Prostate gland (tissue), 2 donors: Measurements from ENCODE around the gene KLHL26. TPM values are rescaled to one million over a fixed set of nuclear protein-coding genes. Genes with fewer than 3 reads are reported as not detected.

Experiments used
- DNase-seq: peaks from one replicate; pipeline ENCODE4 v3.0.0-alpha.2; 2019; ENCODE audit warnings: low spot score
- H3K27ac ChIP-seq, 2 donors: fragments of 200-600 bp; sonication (generic); 2 replicates each; pipeline ENCODE4 v1.5.1; 2017 to 2019
- H3K27me3 ChIP-seq: fragments of 200-600 bp; sonication (generic); replicated peaks from 2 replicates; pipeline ENCODE4 v1.5.1; 2019; ENCODE audit not compliant: insufficient read depth
- H3K36me3 ChIP-seq, 2 donors: fragments of 200-600 bp; sonication (generic); 1 replicate in 1 of 2; 2 replicates in 1 of 2; pipeline versions ENCODE4 v1.5.1 to v1.8.1; 2017 to 2019
- H3K4me1 ChIP-seq: fragments of 200-600 bp; sonication (generic); replicated peaks from 2 replicates; pipeline ENCODE4 v1.5.1; 2019
- H3K4me3 ChIP-seq, 2 donors: fragments of 200-600 bp; sonication (generic); 2 replicates each; pipeline ENCODE4 v1.5.1; 2017 to 2019
- H3K9me3 ChIP-seq: fragments of 200-600 bp; sonication (generic); 2 replicates; pipeline ENCODE4 v1.5.1; 2017
- POLR2A ChIP-seq: fragments of 450-650 bp; IDR thresholded peaks from one replicate; pipeline ENCODE4 v1.6.1; 2016; ENCODE audit warnings: antibody characterized with exemption, mild to moderate bottlenecking
- POLR2AphosphoS5 ChIP-seq: sonication (generic); formaldehyde crosslinking; IDR thresholded peaks from one replicate; pipeline ENCODE4 v1.6.1; 2017; ENCODE audit warnings: antibody characterized with exemption
- WGBS: methylation state at CpG from one replicate; pipeline ENCODE4 v1.1.5; 2018; 5-methylcytosine and 5-hydroxymethylcytosine counted together
- intact Hi-C: fragments of 100-400 bp; cut with DNase I; formaldehyde crosslinking; loops from one replicate; pipeline ENCODE4 v1.14.2; 2022
- total RNA-seq, 2 donors: library from RNA; depleted of rRNA; stranded (reverse); fragments of >200 nt; gene quantifications; one replicate each; pipeline ENCODE4 v1.1.0, GENCODE V29; 2016
- TF ChIP-seq, protein P1 (sequence below), 4 experiments: fragments of 200-600 bp in 2 of 4; fragments of 450-650 bp in 2 of 4; sonication (generic) in 2 of 4; IDR thresholded peaks; 1 replicate in 3 of 4; 2 replicates in 1 of 4; pipeline ENCODE4 v1.5.1; 2016 to 2019; ENCODE audit warnings: antibody characterized with exemption in 4 of 4, mild to moderate bottlenecking in 2 of 4, moderate library complexity in 2 of 4

Gene KLHL26
- total RNA-seq, 2 donors from 2014 or later: 9.1 to 18.4 TPM

DNA sequence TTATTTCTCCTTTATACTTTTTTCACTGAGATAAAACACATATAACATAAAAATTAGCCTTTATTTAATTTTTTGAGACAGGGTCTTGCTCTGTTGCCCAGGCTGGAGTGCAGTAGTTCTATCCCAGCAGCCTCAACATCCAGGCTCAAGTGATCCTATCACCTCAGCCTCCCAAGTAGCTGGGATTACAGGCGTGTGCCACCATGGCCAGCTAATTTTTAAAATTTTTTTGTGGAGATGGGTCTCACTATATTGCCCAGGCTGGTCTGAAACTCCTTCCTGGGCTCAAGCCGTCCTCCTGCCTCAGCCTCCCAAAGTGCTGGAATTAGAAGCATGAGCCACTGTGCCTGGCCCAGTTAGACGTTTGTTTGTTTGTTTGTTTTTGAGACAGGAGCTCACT is 75.1 kb downstream of the KLHL26 start:
- WGBS: 91% methylated on average over 3 of the region's 3 CpGs

DNA sequence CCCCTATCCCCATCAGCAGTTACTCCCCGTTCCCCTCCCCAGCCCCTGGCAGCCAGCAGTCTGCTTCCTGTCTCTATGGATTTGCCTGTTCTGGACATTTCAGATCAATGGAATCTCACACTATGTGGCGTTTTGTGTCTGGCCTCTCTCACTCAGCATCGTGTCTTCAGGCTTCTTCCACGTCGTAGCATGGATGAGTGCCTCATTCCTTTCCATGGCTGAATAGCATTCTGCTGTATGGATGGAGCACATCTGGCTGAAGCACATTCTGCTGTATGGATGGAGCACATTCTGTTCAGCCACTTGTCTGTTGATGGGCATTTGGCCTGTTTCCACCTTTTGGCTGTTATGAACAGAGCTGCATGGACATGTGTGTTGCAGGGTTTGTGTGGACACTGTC is 76.2 kb downstream of the KLHL26 start:
- Histone ChIP-seq H3K27me3 (no peaks in the 10 kb centered on the region), H3K4me3 (no peak overlapping the region), H3K36me3 (no peaks in the 10 kb centered on the region), H3K9me3 (no peaks in the 10 kb centered on the region), H3K27ac (no peak overlapping the region), H3K4me1 (no peaks in the 10 kb centered on the region)
- TF ChIP-seq, protein P1, sequence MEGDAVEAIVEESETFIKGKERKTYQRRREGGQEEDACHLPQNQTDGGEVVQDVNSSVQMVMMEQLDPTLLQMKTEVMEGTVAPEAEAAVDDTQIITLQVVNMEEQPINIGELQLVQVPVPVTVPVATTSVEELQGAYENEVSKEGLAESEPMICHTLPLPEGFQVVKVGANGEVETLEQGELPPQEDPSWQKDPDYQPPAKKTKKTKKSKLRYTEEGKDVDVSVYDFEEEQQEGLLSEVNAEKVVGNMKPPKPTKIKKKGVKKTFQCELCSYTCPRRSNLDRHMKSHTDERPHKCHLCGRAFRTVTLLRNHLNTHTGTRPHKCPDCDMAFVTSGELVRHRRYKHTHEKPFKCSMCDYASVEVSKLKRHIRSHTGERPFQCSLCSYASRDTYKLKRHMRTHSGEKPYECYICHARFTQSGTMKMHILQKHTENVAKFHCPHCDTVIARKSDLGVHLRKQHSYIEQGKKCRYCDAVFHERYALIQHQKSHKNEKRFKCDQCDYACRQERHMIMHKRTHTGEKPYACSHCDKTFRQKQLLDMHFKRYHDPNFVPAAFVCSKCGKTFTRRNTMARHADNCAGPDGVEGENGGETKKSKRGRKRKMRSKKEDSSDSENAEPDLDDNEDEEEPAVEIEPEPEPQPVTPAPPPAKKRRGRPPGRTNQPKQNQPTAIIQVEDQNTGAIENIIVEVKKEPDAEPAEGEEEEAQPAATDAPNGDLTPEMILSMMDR (IDR thresholded peaks at IDR 0.05): no peak
- no peak for TF ChIP-seq POLR2AphosphoS5
- no peak for TF ChIP-seq POLR2A
- intact Hi-C loops: no loop called here
- no peak for DNase-seq
- 57% methylated on average over 5 of the region's 5 CpGs for WGBS

More for the DNA sequence above, 75.1 kb downstream of the KLHL26 start:
- Histone ChIP-seq H3K27ac (no peak overlapping the region), H3K27me3 (no peaks in the 10 kb centered on the region), H3K9me3 (no peaks in the 10 kb centered on the region), H3K4me1 (no peaks in the 10 kb centered on the region), H3K36me3 (no peaks in the 10 kb centered on the region), H3K4me3 (no peak overlapping the region)
- intact Hi-C loops: no loop called here
- TF ChIP-seq, protein P1 (IDR thresholded peaks at IDR 0.05): no peak
- TF ChIP-seq POLR2A: no peak
- TF ChIP-seq POLR2AphosphoS5: no peak
- DNase-seq: no peak

DNA sequence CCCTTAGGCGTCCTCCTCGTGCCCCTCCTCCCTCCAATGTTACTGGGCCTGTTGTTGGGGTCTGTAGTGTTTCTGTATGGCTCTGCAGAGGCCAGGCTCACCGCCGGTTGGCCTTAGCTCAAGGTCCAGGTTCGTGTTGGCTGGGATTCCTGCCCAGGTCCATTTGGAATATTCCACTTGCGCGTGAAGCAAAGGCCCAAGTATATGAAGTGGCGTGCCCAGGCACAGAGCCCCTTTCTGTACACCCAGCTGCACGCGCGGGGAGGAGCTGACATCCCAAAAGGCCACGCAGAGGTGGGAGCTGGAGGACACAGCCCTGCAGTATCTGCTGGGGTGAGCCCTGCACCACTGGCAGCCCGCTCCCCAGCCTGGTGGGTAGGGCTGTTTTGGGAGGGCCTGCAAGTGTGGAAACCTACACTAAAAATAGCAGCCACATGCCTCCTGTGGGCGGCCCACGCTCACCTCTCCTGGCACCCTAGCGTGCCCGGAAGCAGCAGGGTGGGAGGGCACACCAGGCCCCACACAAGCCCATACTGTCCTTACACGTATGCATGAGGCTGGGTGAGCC is 76.8 kb downstream of the KLHL26 start:
- H3K27ac ChIP-seq: no peak overlapping the region
- no peak for TF ChIP-seq POLR2AphosphoS5
- TF ChIP-seq, protein P1 (IDR thresholded peaks at IDR 0.05): no peak
- no peak for TF ChIP-seq POLR2A
- H3K4me1 ChIP-seq: no peaks in the 10 kb centered on the region
- no peaks in the 10 kb centered on the region for H3K9me3 ChIP-seq
- no peak overlapping the region for H3K4me3 ChIP-seq
- no peaks in the 10 kb centered on the region for H3K27me3 ChIP-seq
- no peak for DNase-seq
- intact Hi-C loops: no loop called here
- WGBS: 87% methylated on average over 18 of the region's 18 CpGs
- H3K36me3 ChIP-seq: no peaks in the 10 kb centered on the region

DNA sequence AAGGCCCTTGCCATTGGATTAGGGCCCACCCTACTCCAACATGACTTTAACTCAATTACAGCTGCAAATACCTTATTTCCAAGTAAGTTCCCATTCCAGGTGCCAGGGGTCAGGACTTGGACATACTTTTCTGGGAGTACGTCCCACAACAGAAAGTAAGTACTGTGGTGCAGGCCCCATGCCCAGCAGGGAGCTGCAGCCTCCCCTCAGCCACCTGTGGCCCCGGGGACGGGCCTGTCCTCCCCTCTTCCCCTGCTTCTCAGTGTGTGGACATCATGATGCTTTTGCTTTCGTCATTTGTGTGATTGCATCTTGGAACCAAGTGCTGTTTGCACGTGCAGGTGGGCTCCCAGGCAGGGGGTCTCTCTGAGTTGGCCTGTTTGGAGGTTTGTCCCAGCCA is 78.6 kb downstream of the KLHL26 start:
- intact Hi-C loops: no loop called here
- WGBS: 69% methylated on average over 5 of the region's 5 CpGs
- H3K9me3 ChIP-seq: no peaks in the 10 kb centered on the region
- no peaks in the 10 kb centered on the region for H3K36me3 ChIP-seq
- H3K27me3 ChIP-seq: no peaks in the 10 kb centered on the region
- no peak for DNase-seq
- no peak overlapping the region for H3K27ac ChIP-seq
- no peak for TF ChIP-seq POLR2AphosphoS5
- TF ChIP-seq, protein P1 (IDR thresholded peaks at IDR 0.05): no peak
- no peak for TF ChIP-seq POLR2A
- no peak overlapping the region for H3K4me3 ChIP-seq
- no peaks in the 10 kb centered on the region for H3K4me1 ChIP-seq

DNA sequence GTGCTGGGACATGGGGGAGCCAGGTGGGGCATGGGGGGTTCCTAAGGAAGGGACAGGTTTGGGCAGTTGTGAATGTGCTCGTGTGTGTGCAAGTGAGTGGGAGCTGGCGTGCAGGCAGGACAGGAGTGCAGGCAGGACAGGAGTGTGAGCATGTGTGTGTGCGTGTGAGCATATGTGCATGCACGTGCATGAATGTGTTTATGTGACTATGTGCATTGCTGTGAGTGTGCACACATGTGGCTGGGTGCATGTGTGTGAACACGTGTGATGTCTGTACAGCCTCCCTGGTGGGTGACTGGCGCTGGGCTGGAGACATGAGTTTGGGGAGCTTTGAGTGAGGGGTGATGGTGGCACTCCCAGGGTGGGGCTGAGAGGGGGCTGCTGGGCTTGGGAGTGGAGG is 80.0 kb downstream of the KLHL26 start:
- 84% methylated on average over 6 of the region's 6 CpGs for WGBS
- intact Hi-C loops: no loop called here
- no peaks in the 10 kb centered on the region for H3K27me3 ChIP-seq
- H3K4me1 ChIP-seq: no peaks in the 10 kb centered on the region
- no peaks in the 10 kb centered on the region for H3K9me3 ChIP-seq
- no peaks in the 10 kb centered on the region for H3K36me3 ChIP-seq
- H3K27ac ChIP-seq: no peak overlapping the region
- no peak overlapping the region for H3K4me3 ChIP-seq
- TF ChIP-seq POLR2A (no peak), POLR2AphosphoS5 (no peak)
- TF ChIP-seq, protein P1 (IDR thresholded peaks at IDR 0.05): no peak
- no peak for DNase-seq
